HCT116 (cell line): Measurements from ENCODE around the gene SPARCL1. TPM values are rescaled to one million over a fixed set of nuclear protein-coding genes. Genes with fewer than 3 reads are reported as not detected.

ENCODE experiments used
- ATAC-seq: fragments of 200-7000 bp; cut with Tn5 transposase; 2 replicates; pipeline ENCODE4 v1.9.1; 2020; ENCODE audit warnings: mild to moderate bottlenecking, moderate library complexity
- BruUV-seq: library from RNA; stranded (reverse); fragments of 400-500 nt; replicated peaks from 2 replicates; lab custom pipeline; 2021; lab: Mats Ljungman, UMichigan
- CTCF ChIA-PET: fragments of 300-600 bp; sonication (Branson Sonifier 250); formaldehyde crosslinking; loops from one replicate; lab custom pipeline; 2021; ENCODE audit warnings: antibody characterized with exemption; lab: Charles Lee
- POLR2A ChIA-PET: fragments of 300-600, 350-600 bp; sonication (Branson Sonifier 250); formaldehyde crosslinking; loops from one replicate; lab custom pipeline; 2021; ENCODE audit warnings: antibody characterized with exemption; lab: Charles Lee
- RAD21 ChIA-PET, 2 experiments: fragments of 300-600 bp; sonication (Branson Sonifier 250); formaldehyde crosslinking; loops; one replicate each; lab custom pipeline; 2023; ENCODE audit warnings: low total read pairs in 2 of 2; ENCODE audit not compliant: uncharacterized antibody in 2 of 2, unreplicated experiment in 2 of 2, low non-redundant PET in 1 of 2; lab: Charles Lee
- DNase-seq: peaks from one replicate; pipeline ENCODE4 v3.0.0-alpha.2; 2010; ENCODE audit warnings: low read depth, low spot score
- H2AFZ ChIP-seq: fragments of 200-600 bp; shearing (Covaris generic), sonication (generic); 2 replicates; pipeline ENCODE4 v1.6.1; 2017; ENCODE audit warnings: low read depth, mixed run types, mixed read lengths, antibody characterized with exemption, low read length; ENCODE audit not compliant: poor library complexity, severe bottlenecking
- H3K27ac ChIP-seq: 2 replicates; pipeline ENCODE4 v1.5.1; 2012; ENCODE audit warnings: low read depth, low read length
- H3K27me3 ChIP-seq: fragments of 200-600 bp; sonication (generic); 2 replicates; pipeline ENCODE4 v1.6.1; 2016; ENCODE audit warnings: mixed run types, low read length, mixed read lengths; ENCODE audit not compliant: insufficient read depth
- H3K36me3 ChIP-seq, 2 experiments: fragments of 200-500 bp in 1 of 2; fragments of 200-600 bp in 1 of 2; sonication (Bioruptor generic) in 1 of 2; sonication (generic) in 1 of 2; 2 replicates each; pipeline versions ENCODE4 v1.5.1 to v1.6.1; 2014 to 2016; ENCODE audit warnings: low read length in 2 of 2, inconsistent platforms in 1 of 2, mixed read lengths in 1 of 2, mixed run types in 1 of 2; ENCODE audit not compliant: insufficient read depth in 2 of 2, control insufficient read depth in 1 of 2
- H3K4me1 ChIP-seq, 2 experiments: fragments of 200-600 bp in 1 of 2; sonication (generic) in 1 of 2; 2 replicates each; pipeline versions ENCODE4 v1.5.1 to v1.6.1; 2012 to 2017; ENCODE audit warnings: low read length in 2 of 2, inconsistent platforms in 1 of 2, mild to moderate bottlenecking in 1 of 2, mixed read lengths in 1 of 2, mixed run types in 1 of 2, moderate library complexity in 1 of 2; ENCODE audit not compliant: insufficient read depth in 2 of 2, control insufficient read depth in 1 of 2
- H3K4me2 ChIP-seq: fragments of 200-600 bp; sonication (generic); 2 replicates; pipeline ENCODE4 v1.6.1; 2017; ENCODE audit warnings: mixed run types, low read length, mixed read lengths
- H3K4me3 ChIP-seq, 2 experiments: fragments of 200-600 bp in 1 of 2; sonication (generic) in 1 of 2; replicated peaks in 1 of 2; 2 replicates each; pipeline ENCODE4 v1.5.1; 2011 to 2016; ENCODE audit warnings: low read length in 2 of 2, control low read depth in 1 of 2, low read depth in 1 of 2, mild to moderate bottlenecking in 1 of 2, mixed read lengths in 1 of 2, mixed run types in 1 of 2
- H3K79me2 ChIP-seq: fragments of 200-600 bp; sonication (generic); 2 replicates; pipeline ENCODE4 v1.6.1; 2017; ENCODE audit warnings: mild to moderate bottlenecking, mixed run types, low read length, moderate library complexity, mixed read lengths; ENCODE audit not compliant: insufficient read depth
- H3K9ac ChIP-seq: fragments of 200-600 bp; sonication (generic); 2 replicates; pipeline ENCODE4 v1.6.1; 2016; ENCODE audit warnings: low read length, mixed read lengths
- H3K9me2 ChIP-seq: fragments of 200-600 bp; sonication (generic), shearing (Covaris generic); 2 replicates; pipeline ENCODE4 v1.6.1; 2017; ENCODE audit warnings: mixed run types, mild to moderate bottlenecking, moderate library complexity; ENCODE audit not compliant: insufficient read depth
- H3K9me3 ChIP-seq, 2 experiments: fragments of 200-500 bp in 1 of 2; fragments of 200-600 bp in 1 of 2; sonication (Bioruptor generic) in 1 of 2; sonication (generic) in 1 of 2; 2 replicates each; pipeline ENCODE4 v1.6.1; 2014 to 2017; ENCODE audit warnings: low read length in 2 of 2, mixed read lengths in 2 of 2, inconsistent platforms in 1 of 2, low read depth in 1 of 2, mild to moderate bottlenecking in 1 of 2, mixed run types in 1 of 2, moderate library complexity in 1 of 2; ENCODE audit not compliant: control insufficient read depth in 1 of 2, insufficient read depth in 1 of 2
- H4K20me1 ChIP-seq: fragments of 200-600 bp; sonication (generic), shearing (Covaris generic); 2 replicates; pipeline ENCODE4 v1.6.1; 2017; ENCODE audit warnings: mixed run types, mild to moderate bottlenecking, moderate library complexity; ENCODE audit not compliant: insufficient read depth
- ATF3 ChIP-seq: IDR thresholded peaks from 2 replicates; pipeline ENCODE4 v1.6.1; 2012
- CBX3 ChIP-seq: IDR thresholded peaks from 2 replicates; pipeline ENCODE4 v1.6.1; 2012; ENCODE audit warnings: low read depth
- CEBPB ChIP-seq: IDR thresholded peaks from 2 replicates; pipeline ENCODE4 v1.6.1; 2012; ENCODE audit warnings: low read depth
- ELF1 ChIP-seq: IDR thresholded peaks from 2 replicates; pipeline ENCODE4 v1.6.1; 2012; ENCODE audit warnings: low read depth, borderline replicate concordance
- EZH2 ChIP-seq: fragments of 200-600 bp; sonication (generic); IDR thresholded peaks from 2 replicates; pipeline ENCODE4 v1.6.1; 2017; ENCODE audit warnings: antibody characterized with exemption, mixed run types
- JUND ChIP-seq: IDR thresholded peaks from 2 replicates; pipeline ENCODE4 v1.6.1; 2012
- MAX ChIP-seq: IDR thresholded peaks from 2 replicates; pipeline ENCODE4 v1.6.1; 2012
- POLR2A ChIP-seq: IDR thresholded peaks from 2 replicates; pipeline ENCODE4 v1.7.0; 2011; ENCODE audit warnings: borderline replicate concordance; ENCODE audit not compliant: insufficient read depth, insufficient read length; ENCODE audit errors: extremely low read depth
- POLR2AphosphoS5 ChIP-seq: IDR thresholded peaks from 2 replicates; pipeline ENCODE4 v1.6.1; 2011; ENCODE audit warnings: mild to moderate bottlenecking, low read depth, low read length, moderate library complexity
- REST ChIP-seq: IDR thresholded peaks from 2 replicates; pipeline ENCODE4 v1.6.1; 2012; ENCODE audit warnings: low read depth
- SIN3A ChIP-seq: IDR thresholded peaks from 2 replicates; pipeline ENCODE4 v1.6.1; 2012; ENCODE audit warnings: low read depth
- SP1 ChIP-seq: IDR thresholded peaks from 2 replicates; pipeline ENCODE4 v1.6.1; 2012; ENCODE audit warnings: low read depth
- TCF7L2 ChIP-seq: IDR thresholded peaks from 2 replicates; pipeline ENCODE4 v1.7.0; 2011; ENCODE audit warnings: borderline replicate concordance, inconsistent platforms; ENCODE audit not compliant: insufficient read depth, insufficient read length; ENCODE audit errors: extremely low read depth
- YY1 ChIP-seq: IDR thresholded peaks from 2 replicates; pipeline ENCODE4 v1.6.1; 2011; ENCODE audit warnings: low read length, low read depth, moderate library complexity, mild to moderate bottlenecking; ENCODE audit not compliant: insufficient replicate concordance; ENCODE audit errors: extremely low read depth
- ZBTB33 ChIP-seq: IDR thresholded peaks from 2 replicates; pipeline ENCODE4 v1.6.1; 2011; ENCODE audit warnings: mild to moderate bottlenecking, low read length, moderate library complexity; ENCODE audit not compliant: insufficient replicate concordance; ENCODE audit errors: extremely low read depth
- ZFX ChIP-seq: fragments of 450-650 bp; IDR thresholded peaks from 2 replicates; pipeline ENCODE4 v1.6.1; 2017
- ZNF274 ChIP-seq: fragments of 200-500 bp; sonication (Bioruptor generic); IDR thresholded peaks from 2 replicates; pipeline ENCODE4 v1.6.1; 2014; ENCODE audit warnings: mild to moderate bottlenecking, low read depth, low read length, inconsistent platforms
- intact Hi-C: fragments of 100-400 bp; cut with micrococcal nuclease; formaldehyde crosslinking; loops from 2 replicates; pipeline ENCODE4 v1.10.0; 2022
- total RNA-seq: library from RNA; stranded (reverse); gene quantifications from one replicate; pipeline ENCODE4 v1.2.1, GENCODE V29; 2021; ENCODE audit not compliant: unreplicated experiment

Gene SPARCL1
- total RNA-seq, 1 experiment from 2014 or later: 0.96 TPM

GRCh38 chr4:87433342-87433741 is 95.8 kb downstream of the SPARCL1 start:
- TF ChIP-seq ELF1: no peak
- H3K9ac ChIP-seq: no peak overlapping the region
- no peak overlapping the region for H3K27ac ChIP-seq
- ChIA-PET POLR2A (no interaction called here), RAD21 (no interaction called here), CTCF (no interaction called here)
- H3K9me2 ChIP-seq: no peaks in the 10 kb centered on the region
- H4K20me1 ChIP-seq: 0 out of 2 replicates have a peak, but pooled peaks cover 4% of the 10 kb centered on the region
- intact Hi-C loops: no loop called here
- BruUV-seq: no TSS peak
- ATAC-seq: no peak
- no peak overlapping the region for H3K4me3 ChIP-seq
- H2AFZ ChIP-seq: no peak overlapping the region
- no peak for DNase-seq
- no peaks in the 10 kb centered on the region for H3K9me3 ChIP-seq
- H3K4me1 ChIP-seq: no peaks in the 10 kb centered on the region
- H3K4me2 ChIP-seq: no peak overlapping the region
- H3K79me2 ChIP-seq: peaks cover 74% of the 10 kb centered on the region
- H3K27me3 ChIP-seq: no peaks in the 10 kb centered on the region
- peaks cover 0 to 3% of the 10 kb centered on the region in 2 experiments; a peak in 2 of 4 replicates for H3K36me3 ChIP-seq

- no peak for ATAC-seq
- no peaks in the 10 kb centered on the region for H3K4me1 ChIP-seq
- H2AFZ ChIP-seq: no peak overlapping the region
- H3K27ac ChIP-seq: no peak overlapping the region
- RAD21 ChIA-PET: no interaction called here
- no peak for DNase-seq
- H3K9me2 ChIP-seq: no peaks in the 10 kb centered on the region
- H3K4me3 ChIP-seq: no peak overlapping the region
- CTCF ChIA-PET: no interaction called here
- peaks cover 85% of the 10 kb centered on the region for H3K79me2 ChIP-seq
- H3K27me3 ChIP-seq: no peaks in the 10 kb centered on the region
- no peak overlapping the region for H3K4me2 ChIP-seq
- intact Hi-C loops: no loop called here
- no peaks in the 10 kb centered on the region for H3K9me3 ChIP-seq
- POLR2A ChIA-PET: no interaction called here
- no peaks in the 10 kb centered on the region for H3K36me3 ChIP-seq
- BruUV-seq: no TSS peak
- H3K9ac ChIP-seq: no peak overlapping the region
- 0 out of 2 replicates have a peak, but pooled peaks cover 4% of the 10 kb centered on the region for H4K20me1 ChIP-seq
- TF ChIP-seq YY1 (no peak), SP1 (no peak), POLR2A (no peak), POLR2AphosphoS5 (no peak), EZH2 (no peak), CBX3 (no peak), MAX (no peak), ZBTB33 (no peak), CEBPB (no peak), ZFX (no peak), ZNF274 (no peak), JUND (no peak), REST (no peak), TCF7L2 (no peak), SIN3A (no peak), ATF3 (no peak)
These were observed 99.1 kb downstream of the SPARCL1 start for GRCh38 chr4:87430038-87430437.
